ENCODE measurements around the gene CHMP1A.
"Not testable (repeated sequence)": the region's sequence is repeated elsewhere in the genome, so short reads cannot be mapped to it uniquely, and the experiment has no call there.

Gene CHMP1A

GRCh38 chr16:89656435-89657121 is 930 bp downstream of the CHMP1A start:
- DNase-seq = no peak

GRCh38 chr16:89655062-89655643 is 2.4 kb downstream of the CHMP1A start:
- DNase-seq = no peak

- no peak for DNase-seq
Observed at GRCh38 chr16:89653656-89654295, 3.7 kb downstream of the CHMP1A start.

GRCh38 chr16:89651584-89651983 is 5.9 kb downstream of the CHMP1A start:
- DNase-seq = no peak

GRCh38 chr16:89646906-89647305 is 10.6 kb downstream of the CHMP1A start:
- DNase-seq = no peak

GRCh38 chr16:89646270-89646669 is 11.2 kb downstream of the CHMP1A start:
- DNase-seq = no peak

GRCh38 chr16:89645122-89645521 is 12.4 kb downstream of the CHMP1A start:
- no peak for DNase-seq

GRCh38 chr16:89643769-89644300 is 13.7 kb downstream of the CHMP1A start:
- DNase-seq = no peak

GRCh38 chr16:89642574-89642973 is 14.9 kb downstream of the CHMP1A start:
- no peak for DNase-seq

GRCh38 chr16:89641458-89642119 is 15.9 kb downstream of the CHMP1A start:
- no peak for DNase-seq

- no peak for DNase-seq
Observed at GRCh38 chr16:89639385-89639784, 18.1 kb downstream of the CHMP1A start.

GRCh38 chr16:89638455-89638854 is 19.1 kb downstream of the CHMP1A start:
- DNase-seq = no peak

- no peak for DNase-seq
Observed at GRCh38 chr16:89637379-89637778, 20.1 kb downstream of the CHMP1A start.

- no peak for DNase-seq
Observed at GRCh38 chr16:89636663-89637062, 20.8 kb downstream of the CHMP1A start.

GRCh38 chr16:89634463-89635385 is 22.8 kb downstream of the CHMP1A start:
- DNase-seq = not testable (repeated sequence)

- no peak for DNase-seq
Observed at GRCh38 chr16:89633064-89633631, 24.4 kb downstream of the CHMP1A start.

- DNase-seq = no peak
Observed at GRCh38 chr16:89629827-89630610, 27.5 kb downstream of the CHMP1A start.

GRCh38 chr16:89624777-89625761 is 32.4 kb downstream of the CHMP1A start:
- no peak for DNase-seq

- no peak for DNase-seq
Observed at GRCh38 chr16:89623511-89624261, 33.8 kb downstream of the CHMP1A start.
